ENCODE measurements around the gene ANP32B.

Gene ANP32B

GRCh38 chr9:98062161-98062560 lies 79.0 kb downstream of the ANP32B start:
- Histone ChIP-seq H3K4me2 (ENCODE audit: low read length) (no peak overlapping the region), H3K9me3 (ENCODE audit: control insufficient read depth, low read length) (no peaks in the 10 kb centered on the region), H3K27ac (no peak overlapping the region), H3K4me3 (ENCODE audit: low read depth, low read length) (no peak overlapping the region), H3K36me3 (ENCODE audit: control insufficient read depth, insufficient read depth, low read length) (no peaks in the 10 kb centered on the region), H3K9ac (no peak overlapping the region), H3K4me1 (no peaks in the 10 kb centered on the region), H2AFZ (no peak overlapping the region), H3K79me2 (no peaks in the 10 kb centered on the region), H3K27me3 (ENCODE audit: control insufficient read depth, insufficient read depth, low read length) (no peaks in the 10 kb centered on the region)
- TF ChIP-seq CTCF (IDR thresholded peaks at IDR 0.05): no peak

- Histone ChIP-seq H3K27ac (no peak overlapping the region), H3K4me3 (ENCODE audit: low read depth, low read length) (no peak overlapping the region), H3K36me3 (ENCODE audit: control insufficient read depth, insufficient read depth, low read length) (no peaks in the 10 kb centered on the region)
These were observed 81.7 kb downstream of the ANP32B start for GRCh38 chr9:98064623-98065392.

More at GRCh38 chr9:98064623-98065392, 81.7 kb downstream of the ANP32B start:
- Histone ChIP-seq H3K27me3 (ENCODE audit: control insufficient read depth, insufficient read depth, low read length) (no peaks in the 10 kb centered on the region), H3K4me1 (no peaks in the 10 kb centered on the region), H3K4me2 (ENCODE audit: low read length) (no peak overlapping the region), H3K9ac (no peak overlapping the region), H3K9me3 (ENCODE audit: control insufficient read depth, low read length) (no peaks in the 10 kb centered on the region), H3K79me2 (no peaks in the 10 kb centered on the region), H2AFZ (no peak overlapping the region)
- TF ChIP-seq CTCF (IDR thresholded peaks at IDR 0.05): no peak

Measured in parathyroid adenoma (tissue), 2 donors.